Glutamatergic neuron (in vitro differentiated cells): ENCODE data around the gene LLGL2. TPM values are rescaled to one million over a fixed set of nuclear protein-coding genes. Genes with fewer than 3 reads are reported as not detected.

Experiments used
- DNase-seq: peaks from one replicate; pipeline ENCODE4 v3.0.0; 2022
- H3K27ac Mint-ChIP-seq: one replicate; pipeline ENCODE4 v1.8.0; 2020; ENCODE audit warnings: mild to moderate bottlenecking, mixed read lengths, inconsistent platforms; ENCODE audit not compliant: unreplicated experiment
- H3K27me3 Mint-ChIP-seq: one replicate; pipeline ENCODE4 v1.8.0; 2020; ENCODE audit warnings: mild to moderate bottlenecking, moderate library complexity, mixed read lengths, inconsistent platforms; ENCODE audit not compliant: unreplicated experiment
- H3K36me3 Mint-ChIP-seq: one replicate; pipeline ENCODE4 v1.8.0; 2020; ENCODE audit warnings: mild to moderate bottlenecking, mixed read lengths, inconsistent platforms; ENCODE audit not compliant: unreplicated experiment
- H3K4me1 Mint-ChIP-seq: one replicate; pipeline ENCODE4 v1.8.0; 2020; ENCODE audit warnings: mild to moderate bottlenecking, low read depth, mixed read lengths, inconsistent platforms; ENCODE audit not compliant: unreplicated experiment
- H3K4me3 Mint-ChIP-seq: one replicate; pipeline ENCODE4 v1.8.0; 2020; ENCODE audit warnings: mild to moderate bottlenecking, mixed read lengths, inconsistent platforms; ENCODE audit not compliant: unreplicated experiment
- H3K9me3 Mint-ChIP-seq: one replicate; pipeline ENCODE4 v1.8.0; 2020; ENCODE audit warnings: mild to moderate bottlenecking, moderate library complexity, mixed read lengths, inconsistent platforms; ENCODE audit not compliant: unreplicated experiment
- total RNA-seq: library from RNA; stranded (reverse); fragmentation: NEBNext Ultra II Directional; extraction: Animal tissue kit (Norgen Biotek cat#: 25700); gene quantifications from one replicate; pipeline ENCODE4 v1.2.1, GENCODE V29; 2021; ENCODE audit not compliant: unreplicated experiment
- TF ChIP-seq, protein P1 (sequence below): fragments of 200-600 bp; sonication (generic); IDR thresholded peaks from one replicate; pipeline ENCODE4 v1.5.0; 2021; ENCODE audit not compliant: partially characterized antibody, unreplicated experiment

Gene LLGL2
- total RNA-seq, 1 donor from 2014 or later = 4.8 TPM

DNA sequence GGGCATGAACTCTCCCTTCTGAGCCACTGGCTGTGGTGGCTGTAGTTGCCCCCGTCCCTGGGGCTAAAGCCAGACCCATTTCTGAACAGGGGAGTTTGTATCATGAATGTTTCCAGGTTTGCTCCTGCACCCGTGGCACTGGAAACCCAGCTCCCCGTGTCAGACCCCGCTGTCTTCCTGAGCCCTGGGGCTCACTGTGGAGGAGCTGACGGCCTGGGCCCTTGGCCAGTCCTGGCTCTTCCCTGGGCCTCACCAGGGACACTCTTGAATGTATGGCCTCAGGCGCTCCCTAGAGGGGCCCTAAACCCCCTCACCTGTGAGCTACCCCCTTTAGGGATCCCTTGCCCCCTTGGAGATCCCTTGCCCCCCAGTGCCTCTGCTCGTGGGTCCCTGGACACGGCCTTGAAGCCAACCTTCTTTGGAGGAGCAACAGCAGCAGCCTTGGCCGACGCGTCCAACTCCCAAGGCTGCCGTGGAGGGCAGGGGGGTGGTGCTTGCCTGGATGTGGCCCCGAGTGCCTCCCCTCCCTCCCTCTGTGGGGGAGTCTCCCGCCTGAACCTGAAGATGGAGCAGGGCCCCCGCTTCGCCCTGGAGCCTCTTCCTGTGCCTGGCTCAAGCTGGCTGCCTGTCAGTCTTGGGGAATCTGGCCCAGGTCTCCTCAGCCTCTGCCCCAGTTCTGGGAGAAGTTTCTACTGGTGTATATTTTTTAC lies 26.0 kb upstream of the LLGL2 start:
- no peak for DNase-seq
- no peak overlapping the region for H3K4me3 Mint-ChIP-seq
- TF ChIP-seq, protein P1, sequence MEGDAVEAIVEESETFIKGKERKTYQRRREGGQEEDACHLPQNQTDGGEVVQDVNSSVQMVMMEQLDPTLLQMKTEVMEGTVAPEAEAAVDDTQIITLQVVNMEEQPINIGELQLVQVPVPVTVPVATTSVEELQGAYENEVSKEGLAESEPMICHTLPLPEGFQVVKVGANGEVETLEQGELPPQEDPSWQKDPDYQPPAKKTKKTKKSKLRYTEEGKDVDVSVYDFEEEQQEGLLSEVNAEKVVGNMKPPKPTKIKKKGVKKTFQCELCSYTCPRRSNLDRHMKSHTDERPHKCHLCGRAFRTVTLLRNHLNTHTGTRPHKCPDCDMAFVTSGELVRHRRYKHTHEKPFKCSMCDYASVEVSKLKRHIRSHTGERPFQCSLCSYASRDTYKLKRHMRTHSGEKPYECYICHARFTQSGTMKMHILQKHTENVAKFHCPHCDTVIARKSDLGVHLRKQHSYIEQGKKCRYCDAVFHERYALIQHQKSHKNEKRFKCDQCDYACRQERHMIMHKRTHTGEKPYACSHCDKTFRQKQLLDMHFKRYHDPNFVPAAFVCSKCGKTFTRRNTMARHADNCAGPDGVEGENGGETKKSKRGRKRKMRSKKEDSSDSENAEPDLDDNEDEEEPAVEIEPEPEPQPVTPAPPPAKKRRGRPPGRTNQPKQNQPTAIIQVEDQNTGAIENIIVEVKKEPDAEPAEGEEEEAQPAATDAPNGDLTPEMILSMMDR = no peak

DNA sequence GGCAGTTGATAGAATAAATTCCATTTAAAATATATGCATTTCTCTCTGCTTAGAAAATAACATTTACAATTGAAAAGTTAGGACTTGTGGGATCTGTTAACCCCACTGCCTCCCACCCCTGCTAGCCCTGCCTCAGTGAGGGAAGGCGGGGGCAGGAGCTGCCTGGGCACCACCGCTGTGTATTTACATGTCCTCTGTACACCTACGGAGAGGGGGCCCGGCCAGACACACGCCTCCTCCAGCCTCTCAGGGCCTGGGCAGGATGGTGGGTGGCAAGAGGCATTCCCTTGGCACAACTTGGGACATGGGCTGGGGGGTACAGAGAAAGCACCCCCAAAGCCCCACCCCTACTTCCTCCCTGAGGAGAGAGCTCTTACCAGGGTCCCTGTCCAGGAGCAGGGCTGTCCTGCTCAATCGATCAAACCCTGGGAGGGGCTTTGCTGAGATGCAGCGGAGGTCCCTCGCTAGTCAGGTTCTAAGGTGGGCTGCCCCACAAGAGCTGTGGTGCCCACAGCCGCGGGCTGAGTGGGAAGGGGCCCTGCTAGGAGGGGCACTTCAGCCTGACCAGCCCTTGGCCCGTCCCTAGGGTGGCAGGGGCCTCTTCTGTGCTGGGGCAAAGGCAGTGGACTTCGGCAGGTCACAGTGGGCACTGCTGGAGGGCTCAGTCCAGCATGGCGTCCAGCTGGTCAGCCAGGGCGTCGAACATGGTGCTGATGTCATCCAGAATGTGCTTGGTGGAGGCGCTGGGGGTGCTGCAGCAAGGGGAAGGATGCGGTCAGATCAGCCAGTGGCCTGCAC lies 24.9 kb upstream of the LLGL2 start:
- TF ChIP-seq, protein P1 = no peak
- H3K27ac Mint-ChIP-seq = no peak overlapping the region
- peaks cover 5% of the 10 kb centered on the region for H3K9me3 Mint-ChIP-seq
- H3K4me3 Mint-ChIP-seq = no peak overlapping the region
- H3K27me3 Mint-ChIP-seq = peaks cover 2% of the 10 kb centered on the region
- H3K4me1 Mint-ChIP-seq = no peaks in the 10 kb centered on the region
- no peak for DNase-seq
- no peaks in the 10 kb centered on the region for H3K36me3 Mint-ChIP-seq

More for the DNA sequence above, 26.0 kb upstream of the LLGL2 start:
- Mint-ChIP-seq H3K27me3 (peaks cover 2% of the 10 kb centered on the region), H3K36me3 (no peaks in the 10 kb centered on the region), H3K9me3 (peaks cover 5% of the 10 kb centered on the region), H3K4me1 (peaks cover under 1% of the 10 kb centered on the region), H3K27ac (no peak overlapping the region)

DNA sequence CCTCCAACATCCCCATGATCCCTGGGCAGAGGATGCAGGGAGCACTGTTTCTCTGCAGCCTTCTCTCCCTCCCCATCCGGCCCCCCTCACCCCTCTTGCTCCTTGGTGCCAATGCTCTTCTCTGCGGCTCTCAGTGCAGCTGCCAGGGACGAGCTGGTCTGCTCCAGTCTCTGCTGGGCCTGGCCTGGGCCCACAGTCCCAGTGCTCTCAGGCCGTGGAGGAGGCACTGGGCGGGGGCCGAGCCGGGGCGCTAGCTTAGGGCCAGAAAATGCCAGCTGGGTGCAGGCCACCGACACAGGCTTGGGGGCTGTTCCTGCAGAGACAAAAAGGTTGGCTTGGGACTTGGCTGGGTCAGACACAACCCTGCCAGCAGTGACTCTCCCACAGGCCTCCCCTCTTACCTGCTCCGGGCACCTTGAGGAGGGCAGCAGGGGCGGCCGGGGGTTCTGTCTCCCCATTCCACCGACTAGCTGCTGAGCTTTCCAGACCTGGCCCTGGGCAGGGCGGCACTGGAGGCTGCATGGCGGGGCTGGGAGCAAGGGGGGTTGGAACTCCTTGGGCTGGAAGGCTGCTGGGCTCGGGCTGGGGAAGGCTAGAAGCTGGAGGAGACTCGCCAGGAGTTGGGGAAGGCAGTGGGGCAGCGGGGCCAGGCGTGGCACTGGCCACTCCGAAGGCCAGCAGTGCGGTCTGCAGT lies 24.0 kb upstream of the LLGL2 start:
- no peak overlapping the region for H3K4me3 Mint-ChIP-seq
- H3K27ac Mint-ChIP-seq = no peak overlapping the region
- peaks cover 5% of the 10 kb centered on the region for H3K9me3 Mint-ChIP-seq
- TF ChIP-seq, protein P1 = no peak
- H3K27me3 Mint-ChIP-seq = peaks cover 2% of the 10 kb centered on the region
- no peaks in the 10 kb centered on the region for H3K4me1 Mint-ChIP-seq
- DNase-seq = no peak
- no peaks in the 10 kb centered on the region for H3K36me3 Mint-ChIP-seq

DNA sequence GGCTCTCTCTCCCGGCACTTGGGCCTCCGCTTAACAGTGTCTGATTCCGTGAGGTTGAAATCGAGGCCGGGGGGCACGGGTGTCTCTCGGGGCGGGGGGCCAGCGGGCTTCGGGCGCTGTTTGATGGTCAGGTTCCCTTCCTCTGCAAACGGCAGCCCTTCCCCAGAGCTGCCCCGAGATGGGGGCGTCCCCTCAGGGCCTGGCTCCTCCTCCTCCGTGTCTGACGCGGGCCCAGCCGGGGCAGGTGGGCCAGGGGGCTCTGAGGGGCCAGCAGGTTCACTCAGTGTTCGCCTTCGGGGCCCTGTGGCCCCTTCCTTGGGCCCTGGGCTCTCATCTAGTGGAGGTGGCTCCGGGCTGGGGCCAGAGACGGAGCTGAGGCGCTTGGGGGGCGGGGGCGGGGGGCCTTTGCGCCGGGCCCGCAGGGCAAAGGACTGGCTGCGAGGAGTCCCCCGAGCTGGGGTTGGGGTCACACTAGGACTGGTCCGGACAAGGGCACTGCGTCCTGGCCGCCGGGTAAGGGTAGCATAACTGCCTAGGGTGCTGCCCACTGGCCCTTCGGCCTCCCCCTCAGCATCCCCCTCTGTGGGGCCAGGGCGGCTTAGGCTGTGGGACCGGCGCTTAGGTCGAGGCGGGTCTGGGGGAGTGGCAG lies 23.3 kb upstream of the LLGL2 start:
- no peaks in the 10 kb centered on the region for H3K4me1 Mint-ChIP-seq
- TF ChIP-seq, protein P1 = no peak
- peaks cover 2% of the 10 kb centered on the region for H3K27me3 Mint-ChIP-seq
- no peak overlapping the region for H3K27ac Mint-ChIP-seq
- peaks cover 3% of the 10 kb centered on the region for H3K9me3 Mint-ChIP-seq
- no peak for DNase-seq
- H3K4me3 Mint-ChIP-seq = no peak overlapping the region
- no peaks in the 10 kb centered on the region for H3K36me3 Mint-ChIP-seq
